ENCODE data around the gene ENOX1.

DNA sequence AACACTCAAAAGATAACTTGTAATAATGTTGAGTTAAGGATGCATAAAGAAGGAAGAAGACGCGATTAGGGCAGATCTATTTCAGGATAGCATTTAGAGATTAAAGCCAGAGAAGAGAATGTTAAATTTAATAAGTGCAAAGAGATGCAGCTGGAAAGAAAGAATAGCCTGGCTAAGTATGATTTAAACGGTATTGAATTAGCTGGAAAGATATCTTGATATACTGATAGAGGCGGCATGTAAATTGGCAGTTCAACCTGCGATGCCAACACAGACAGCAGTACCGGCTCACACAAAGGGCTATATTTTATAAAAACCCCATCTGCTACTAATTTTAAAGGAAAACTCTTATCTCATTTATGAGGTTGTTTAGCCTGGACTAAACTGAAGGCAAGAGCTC is 121.4 kb downstream of the ENOX1 start:
- TF ChIP-seq, protein P1, sequence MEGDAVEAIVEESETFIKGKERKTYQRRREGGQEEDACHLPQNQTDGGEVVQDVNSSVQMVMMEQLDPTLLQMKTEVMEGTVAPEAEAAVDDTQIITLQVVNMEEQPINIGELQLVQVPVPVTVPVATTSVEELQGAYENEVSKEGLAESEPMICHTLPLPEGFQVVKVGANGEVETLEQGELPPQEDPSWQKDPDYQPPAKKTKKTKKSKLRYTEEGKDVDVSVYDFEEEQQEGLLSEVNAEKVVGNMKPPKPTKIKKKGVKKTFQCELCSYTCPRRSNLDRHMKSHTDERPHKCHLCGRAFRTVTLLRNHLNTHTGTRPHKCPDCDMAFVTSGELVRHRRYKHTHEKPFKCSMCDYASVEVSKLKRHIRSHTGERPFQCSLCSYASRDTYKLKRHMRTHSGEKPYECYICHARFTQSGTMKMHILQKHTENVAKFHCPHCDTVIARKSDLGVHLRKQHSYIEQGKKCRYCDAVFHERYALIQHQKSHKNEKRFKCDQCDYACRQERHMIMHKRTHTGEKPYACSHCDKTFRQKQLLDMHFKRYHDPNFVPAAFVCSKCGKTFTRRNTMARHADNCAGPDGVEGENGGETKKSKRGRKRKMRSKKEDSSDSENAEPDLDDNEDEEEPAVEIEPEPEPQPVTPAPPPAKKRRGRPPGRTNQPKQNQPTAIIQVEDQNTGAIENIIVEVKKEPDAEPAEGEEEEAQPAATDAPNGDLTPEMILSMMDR (IDR thresholded peaks at IDR 0.05; ENCODE audit: borderline replicate concordance, extremely low read depth, low read length, poor library complexity, severe bottlenecking): no peak
- TF ChIP-seq EZH2 (IDR thresholded peaks at IDR 0.05; ENCODE audit: borderline replicate concordance, low read depth, low read length, severe bottlenecking): no peak
